ENCODE data around the gene GPR39. TPM values are rescaled to one million over a fixed set of nuclear protein-coding genes. Genes with fewer than 3 reads are reported as not detected.

GPR39 gene
- total RNA-seq, 1 experiment from 2014 or later: 20.9 TPM

DNA sequence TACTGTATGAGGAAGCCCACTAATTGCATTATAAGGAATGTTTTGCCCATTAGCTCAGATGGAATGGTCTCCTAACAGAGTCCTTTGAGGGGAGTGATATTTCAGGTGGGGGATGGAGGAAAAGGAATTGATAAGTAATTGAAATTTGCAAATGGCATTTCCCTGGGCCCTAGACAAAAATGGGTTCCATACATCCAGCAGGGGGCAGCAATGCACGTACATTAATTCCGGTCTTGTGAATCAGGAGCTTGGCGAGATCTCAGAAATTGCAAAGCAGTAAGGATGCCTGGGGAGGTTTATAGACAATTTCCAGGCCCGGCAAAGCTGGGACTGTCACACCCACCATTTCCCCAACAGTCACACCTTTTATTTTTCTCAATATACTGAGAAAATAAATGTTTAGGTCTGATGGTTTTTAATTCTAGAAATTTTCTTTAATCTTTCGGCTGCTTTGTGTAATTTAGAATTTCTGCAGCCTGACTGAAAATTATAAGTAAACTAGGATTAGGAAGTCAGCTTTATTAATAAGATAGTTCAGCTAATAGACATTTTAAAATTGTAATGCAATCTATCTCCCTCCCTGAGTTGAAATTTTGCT, 130.6 kb downstream of the GPR39 start:
- POLR2A ChIA-PET (ENCODE audit: unreplicated experiment): interaction anchor here (0.7 kb wide), 1 partner anchor 97 kb away, joined by 3 read pairs; no protein-coding TSS in a partner anchor

GRCh38 chr2:132549935-132550670, 133.5 kb downstream of the GPR39 start:
- H3K27ac ChIP-seq: no peak overlapping the region
- H3K79me2 ChIP-seq (ENCODE audit: low read depth): peaks cover 17% of the 10 kb centered on the region
- H3K9me3 ChIP-seq (ENCODE audit: insufficient read depth, low read depth): 0 out of 2 replicates have a peak, but pooled peaks cover 6% of the 10 kb centered on the region
- no peak overlapping the region for H3K4me2 ChIP-seq
- no peak overlapping the region for H3K4me3 ChIP-seq
- H3K9me2 ChIP-seq (ENCODE audit: insufficient read depth): no peaks in the 10 kb centered on the region
- H3K27me3 ChIP-seq (ENCODE audit: insufficient read depth, low read depth): no peaks in the 10 kb centered on the region
- H2AFZ ChIP-seq: no peak overlapping the region
- no TSS peak for BruUV-seq (replicated peaks)
- POLR2A ChIA-PET (ENCODE audit: unreplicated experiment): no interaction called here
- H3K36me3 ChIP-seq (ENCODE audit: low read depth): no peaks in the 10 kb centered on the region; the same call in 1 of the 2 replicates
- no peak for DNase-seq
- CTCF ChIA-PET: no interaction called here
- H3K4me1 ChIP-seq (replicated peaks; ENCODE audit: insufficient read depth): no peaks in the 10 kb centered on the region
- no peaks in the 10 kb centered on the region for H3F3A ChIP-seq (ENCODE audit: insufficient read depth, low read depth)
- peaks cover 4% of the 10 kb centered on the region; the same call in 1 of the 2 replicates for H4K20me1 ChIP-seq (ENCODE audit: insufficient read depth)
- intact Hi-C loops (cut with micrococcal nuclease; ENCODE audit: unreplicated experiment): loop anchor here (5.0 to 10.0 kb wide), 2 partner anchors 133 to 285 kb away; partner anchors contain the start of gene GPR39
- no peak for TF ChIP-seq EZH2 (IDR thresholded peaks at IDR 0.05; ENCODE audit: low read depth)
- TF ChIP-seq, protein P1, sequence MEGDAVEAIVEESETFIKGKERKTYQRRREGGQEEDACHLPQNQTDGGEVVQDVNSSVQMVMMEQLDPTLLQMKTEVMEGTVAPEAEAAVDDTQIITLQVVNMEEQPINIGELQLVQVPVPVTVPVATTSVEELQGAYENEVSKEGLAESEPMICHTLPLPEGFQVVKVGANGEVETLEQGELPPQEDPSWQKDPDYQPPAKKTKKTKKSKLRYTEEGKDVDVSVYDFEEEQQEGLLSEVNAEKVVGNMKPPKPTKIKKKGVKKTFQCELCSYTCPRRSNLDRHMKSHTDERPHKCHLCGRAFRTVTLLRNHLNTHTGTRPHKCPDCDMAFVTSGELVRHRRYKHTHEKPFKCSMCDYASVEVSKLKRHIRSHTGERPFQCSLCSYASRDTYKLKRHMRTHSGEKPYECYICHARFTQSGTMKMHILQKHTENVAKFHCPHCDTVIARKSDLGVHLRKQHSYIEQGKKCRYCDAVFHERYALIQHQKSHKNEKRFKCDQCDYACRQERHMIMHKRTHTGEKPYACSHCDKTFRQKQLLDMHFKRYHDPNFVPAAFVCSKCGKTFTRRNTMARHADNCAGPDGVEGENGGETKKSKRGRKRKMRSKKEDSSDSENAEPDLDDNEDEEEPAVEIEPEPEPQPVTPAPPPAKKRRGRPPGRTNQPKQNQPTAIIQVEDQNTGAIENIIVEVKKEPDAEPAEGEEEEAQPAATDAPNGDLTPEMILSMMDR (conservative IDR thresholded peaks at IDR 0.05): no peak

More for the DNA sequence above, 130.6 kb downstream of the GPR39 start:
- Histone ChIP-seq H3K27ac (no peak overlapping the region), H3K79me2 (ENCODE audit: low read depth) (peaks cover 23% of the 10 kb centered on the region), H3F3A (ENCODE audit: insufficient read depth, low read depth) (peaks cover 10% of the 10 kb centered on the region; the same call in 1 of the 2 replicates), H3K4me1 (replicated peaks; ENCODE audit: insufficient read depth) (peaks cover 21% of the 10 kb centered on the region), H3K9me3 (ENCODE audit: insufficient read depth, low read depth) (peaks cover 8% of the 10 kb centered on the region), H3K27me3 (ENCODE audit: insufficient read depth, low read depth) (no peaks in the 10 kb centered on the region), H3K9me2 (ENCODE audit: insufficient read depth) (no peaks in the 10 kb centered on the region), H3K4me2 (no peak overlapping the region), H4K20me1 (ENCODE audit: insufficient read depth) (peaks cover 4% of the 10 kb centered on the region; the same call in 1 of the 2 replicates), H3K36me3 (ENCODE audit: low read depth) (no peaks in the 10 kb centered on the region; the same call in 1 of the 2 replicates), H3K4me3 (no peak overlapping the region), H2AFZ (no peak overlapping the region)
- BruUV-seq (replicated peaks): no TSS peak
- CTCF ChIA-PET: interaction anchor here (0.5 to 0.8 kb wide), 2 partner anchors 133 to 198 kb away, joined by 4 to 5 read pairs; no protein-coding TSS in a partner anchor
- TF ChIP-seq, protein P1 (conservative IDR thresholded peaks at IDR 0.05): peak; percentile 74
- no peak for TF ChIP-seq EZH2 (IDR thresholded peaks at IDR 0.05; ENCODE audit: low read depth)
- DNase-seq: peak in 1 of 2 experiments; percentile 41
- intact Hi-C loops (cut with micrococcal nuclease; ENCODE audit: unreplicated experiment): loop anchor here (1.0 to 10.0 kb wide), 3 partner anchors 130 to 624 kb away; partner anchors contain the start of gene GPR39

DNA sequence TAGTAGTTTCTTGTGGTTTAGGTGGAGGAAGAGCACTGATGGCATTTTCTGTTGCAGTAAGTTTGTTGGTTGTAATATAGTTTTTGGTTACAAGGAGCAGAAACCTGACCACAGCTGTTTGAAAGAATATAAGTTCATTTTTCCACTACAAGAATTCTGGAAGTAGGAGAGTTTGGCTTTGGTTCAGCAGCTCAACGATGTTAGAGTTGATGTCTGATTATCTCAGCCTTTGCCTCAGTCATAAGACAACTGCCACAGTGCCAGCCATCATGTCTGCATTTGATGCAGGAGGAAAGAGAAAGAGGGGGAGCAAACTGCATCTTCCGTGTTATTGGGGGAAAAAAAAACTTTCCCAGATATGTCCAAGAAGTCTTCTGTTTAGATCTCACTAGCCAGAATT, 134.3 kb downstream of the GPR39 start:
- no peaks in the 10 kb centered on the region for H3F3A ChIP-seq (ENCODE audit: insufficient read depth, low read depth)
- H3K79me2 ChIP-seq (ENCODE audit: low read depth): peaks cover 17% of the 10 kb centered on the region
- H3K4me3 ChIP-seq: no peak overlapping the region
- H3K4me1 ChIP-seq (replicated peaks; ENCODE audit: insufficient read depth): no peaks in the 10 kb centered on the region
- intact Hi-C loops (cut with micrococcal nuclease; ENCODE audit: unreplicated experiment): no loop called here
- H2AFZ ChIP-seq: no peak overlapping the region
- DNase-seq: no peak
- no peak for TF ChIP-seq EZH2 (IDR thresholded peaks at IDR 0.05; ENCODE audit: low read depth)
- TF ChIP-seq, protein P1 (conservative IDR thresholded peaks at IDR 0.05): no peak
- BruUV-seq (replicated peaks): no TSS peak
- no peaks in the 10 kb centered on the region for H3K9me2 ChIP-seq (ENCODE audit: insufficient read depth)
- ChIA-PET POLR2A (ENCODE audit: unreplicated experiment) (no interaction called here), CTCF (no interaction called here)
- H4K20me1 ChIP-seq (ENCODE audit: insufficient read depth): peaks cover 4% of the 10 kb centered on the region; the same call in 1 of the 2 replicates
- H3K27ac ChIP-seq: no peak overlapping the region
- no peaks in the 10 kb centered on the region; the same call in 1 of the 2 replicates for H3K36me3 ChIP-seq (ENCODE audit: low read depth)
- H3K4me2 ChIP-seq: no peak overlapping the region
- H3K9me3 ChIP-seq (ENCODE audit: insufficient read depth, low read depth): 0 out of 2 replicates have a peak, but pooled peaks cover 6% of the 10 kb centered on the region
- H3K27me3 ChIP-seq (ENCODE audit: insufficient read depth, low read depth): no peaks in the 10 kb centered on the region
